ENCODE measurements around the gene TMTC1.

DNA sequence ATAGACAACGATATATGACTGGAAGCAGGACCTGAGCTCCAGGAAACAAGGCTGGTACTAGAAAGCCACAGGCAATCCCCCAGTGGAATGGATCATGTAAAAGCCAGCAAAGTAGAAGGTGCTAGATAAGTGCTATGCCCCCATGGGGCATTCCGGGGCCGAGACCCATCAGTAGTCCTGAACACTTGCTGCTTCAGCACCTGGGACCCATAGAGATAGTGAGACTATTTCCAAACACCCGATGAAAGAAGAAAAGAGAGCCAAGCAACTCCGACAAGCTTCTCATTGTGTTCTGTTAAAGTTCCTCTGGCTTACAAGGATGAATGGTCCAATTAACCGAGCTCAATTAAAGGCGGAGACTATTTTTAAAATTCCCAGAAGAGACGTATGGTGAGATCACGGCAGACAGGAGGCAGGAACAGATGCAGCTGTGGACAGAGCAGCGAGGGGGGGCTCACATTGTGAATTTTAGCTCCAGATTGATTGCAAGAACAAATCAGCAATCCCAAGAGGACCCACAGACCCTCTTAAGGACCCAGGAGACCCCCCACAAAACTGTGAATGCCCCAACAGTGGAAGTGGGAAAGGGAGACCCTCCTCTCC lies 143.7 kb downstream of the TMTC1 start:
- TF ChIP-seq, protein P1, sequence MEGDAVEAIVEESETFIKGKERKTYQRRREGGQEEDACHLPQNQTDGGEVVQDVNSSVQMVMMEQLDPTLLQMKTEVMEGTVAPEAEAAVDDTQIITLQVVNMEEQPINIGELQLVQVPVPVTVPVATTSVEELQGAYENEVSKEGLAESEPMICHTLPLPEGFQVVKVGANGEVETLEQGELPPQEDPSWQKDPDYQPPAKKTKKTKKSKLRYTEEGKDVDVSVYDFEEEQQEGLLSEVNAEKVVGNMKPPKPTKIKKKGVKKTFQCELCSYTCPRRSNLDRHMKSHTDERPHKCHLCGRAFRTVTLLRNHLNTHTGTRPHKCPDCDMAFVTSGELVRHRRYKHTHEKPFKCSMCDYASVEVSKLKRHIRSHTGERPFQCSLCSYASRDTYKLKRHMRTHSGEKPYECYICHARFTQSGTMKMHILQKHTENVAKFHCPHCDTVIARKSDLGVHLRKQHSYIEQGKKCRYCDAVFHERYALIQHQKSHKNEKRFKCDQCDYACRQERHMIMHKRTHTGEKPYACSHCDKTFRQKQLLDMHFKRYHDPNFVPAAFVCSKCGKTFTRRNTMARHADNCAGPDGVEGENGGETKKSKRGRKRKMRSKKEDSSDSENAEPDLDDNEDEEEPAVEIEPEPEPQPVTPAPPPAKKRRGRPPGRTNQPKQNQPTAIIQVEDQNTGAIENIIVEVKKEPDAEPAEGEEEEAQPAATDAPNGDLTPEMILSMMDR (IDR thresholded peaks at IDR 0.05; ENCODE audit: low read depth, low read length) = no peak
- TF ChIP-seq EZH2phosphoT487 (IDR thresholded peaks at IDR 0.05; ENCODE audit: low read depth) = no peak

Measured in OCI-LY3 (cell line).